H1 (cell line): ENCODE measurements around the gene TCERG1L. TPM values are rescaled to one million over a fixed set of nuclear protein-coding genes. Genes with fewer than 3 reads are reported as not detected.

Experiments
- CTCF ChIA-PET: fragments of 300-600 bp; sonication (Branson Sonifier 250); formaldehyde crosslinking; loops from one replicate; lab custom pipeline; 2021; ENCODE audit not compliant: partially characterized antibody; lab: Charles Lee
- POLR2A ChIA-PET: fragments of 300-600 bp; sonication (Branson Sonifier 250); formaldehyde crosslinking; loops from one replicate; lab custom pipeline; 2021; ENCODE audit warnings: inconsistent platforms; ENCODE audit not compliant: partially characterized antibody; lab: Charles Lee
- DNase-seq, 2 experiments: peaks; one replicate each; pipeline versions ENCODE4 v3.0.0 to v3.0.0-alpha.2; 2010 to 2022; ENCODE audit warnings: low spot score in 2 of 2, low read depth in 1 of 2, mixed read lengths in 1 of 2
- FAIRE-seq: peaks from 2 replicates; lab custom pipeline; 2011; peaks lifted over from hg19 to GRCh38; lab: Jason Lieb, UNC
- H2AFZ ChIP-seq: 2 replicates; pipeline ENCODE4 v1.8.1; 2012; ENCODE audit warnings: low read length, inconsistent platforms
- H2AK5ac ChIP-seq: 2 replicates; pipeline ENCODE4 v1.6.1; 2013; ENCODE audit warnings: low read depth, low read length
- H2BK120ac ChIP-seq: replicated peaks from 2 replicates; pipeline ENCODE3; 2013; ENCODE audit warnings: low read depth, low read length, inconsistent platforms
- H2BK12ac ChIP-seq: 2 replicates; pipeline ENCODE4 v1.6.1; 2013; ENCODE audit warnings: low read depth, low read length
- H2BK15ac ChIP-seq: 2 replicates; pipeline ENCODE4 v1.6.1; 2013; ENCODE audit warnings: low read length
- H2BK20ac ChIP-seq: 2 replicates; pipeline ENCODE4 v1.6.1; 2013; ENCODE audit warnings: low read length
- H2BK5ac ChIP-seq: 2 replicates; pipeline ENCODE4 v1.6.1; 2013; ENCODE audit warnings: low read depth, low read length
- H3K14ac ChIP-seq: 2 replicates; pipeline ENCODE4 v1.6.1; 2013; ENCODE audit warnings: inconsistent platforms; ENCODE audit not compliant: insufficient read length
- H3K18ac ChIP-seq: 2 replicates; pipeline ENCODE4 v1.6.1; 2013; ENCODE audit warnings: low read length; ENCODE audit errors: extremely low read depth
- H3K23ac ChIP-seq: 2 replicates; pipeline ENCODE4 v1.6.1; 2013; ENCODE audit warnings: inconsistent platforms; ENCODE audit not compliant: insufficient read length
- H3K23me2 ChIP-seq: 2 replicates; pipeline ENCODE4 v1.6.1; 2013; ENCODE audit warnings: low read depth, low read length
- H3K27ac ChIP-seq: 2 replicates; pipeline ENCODE4 v1.6.1; 2011; ENCODE audit warnings: low read depth, low read length, inconsistent platforms
- H3K27me3 ChIP-seq, 4 experiments: replicated peaks in 1 of 4; 1 replicate in 1 of 4; 2 replicates in 3 of 4; pipeline versions ENCODE4 v1.6.1 to v1.8.1; 2011 to 2013; ENCODE audit warnings: low read length in 3 of 4, mild to moderate bottlenecking in 3 of 4, inconsistent platforms in 2 of 4, mixed read lengths in 2 of 4, moderate library complexity in 1 of 4; ENCODE audit not compliant: control insufficient read depth in 3 of 4, insufficient read depth in 3 of 4; ENCODE audit errors: extremely low read depth in 1 of 4
- H3K36me3 ChIP-seq, 4 experiments: 2 replicates each; pipeline versions ENCODE4 v1.6.1 to v1.8.1; 2011 to 2013; ENCODE audit warnings: mild to moderate bottlenecking in 4 of 4, low read length in 3 of 4, moderate library complexity in 2 of 4, control low read depth in 1 of 4, inconsistent platforms in 1 of 4; ENCODE audit not compliant: insufficient read depth in 4 of 4, control insufficient read depth in 2 of 4
- H3K4ac ChIP-seq: replicated peaks from 2 replicates; pipeline ENCODE3; 2013; ENCODE audit warnings: low read length, low read depth, mixed read lengths, inconsistent platforms; ENCODE audit not compliant: insufficient read length
- H3K4me1 ChIP-seq, 4 experiments: replicated peaks in 1 of 4; 1 replicate in 1 of 4; 2 replicates in 3 of 4; pipeline versions ENCODE4 v1.6.1 to v1.8.1; 2011 to 2013; ENCODE audit warnings: low read length in 3 of 4, inconsistent platforms in 2 of 4, mixed read lengths in 1 of 4; ENCODE audit not compliant: insufficient read depth in 4 of 4, control insufficient read depth in 3 of 4
- H3K4me2 ChIP-seq, 2 experiments: 2 replicates each; pipeline versions ENCODE4 v1.6.1 to v1.8.1; 2011 to 2013; ENCODE audit warnings: low read depth in 2 of 2, low read length in 2 of 2, control low read depth in 1 of 2, inconsistent platforms in 1 of 2, mild to moderate bottlenecking in 1 of 2; ENCODE audit not compliant: insufficient read depth in 1 of 2
- H3K4me3 ChIP-seq, 4 experiments: fragments of 200-600, 300-600 bp in 1 of 4; sonication (generic), shearing (Covaris generic), sonication (Bioruptor Twin) in 1 of 4; 2 replicates each; pipeline versions ENCODE4 v1.5.1 to v1.8.1; 2011 to 2016; ENCODE audit warnings: low read length in 4 of 4, low read depth in 3 of 4, control low read depth in 2 of 4, inconsistent platforms in 2 of 4, mild to moderate bottlenecking in 2 of 4, mixed read lengths in 1 of 4, moderate library complexity in 1 of 4; ENCODE audit not compliant: insufficient read depth in 2 of 4; ENCODE audit errors: extremely low read depth in 1 of 4
- H3K56ac ChIP-seq: replicated peaks from 2 replicates; pipeline ENCODE3; 2013; ENCODE audit warnings: low read depth, mild to moderate bottlenecking, mixed read lengths, low read length, inconsistent platforms; ENCODE audit not compliant: insufficient read length
- H3K79me1 ChIP-seq: 2 replicates; pipeline ENCODE4 v1.6.1; 2013; ENCODE audit warnings: low read depth, low read length, control low read depth
- H3K79me2 ChIP-seq, 2 experiments: 2 replicates each; pipeline versions ENCODE4 v1.6.1 to v1.8.1; 2012 to 2013; ENCODE audit warnings: low read length in 2 of 2, mild to moderate bottlenecking in 2 of 2, inconsistent platforms in 1 of 2; ENCODE audit not compliant: insufficient read depth in 2 of 2, control insufficient read depth in 1 of 2
- H3K9ac ChIP-seq, 4 experiments: replicated peaks in 1 of 4; 1 replicate in 1 of 4; 2 replicates in 3 of 4; pipeline versions ENCODE4 v1.6.1 to v1.8.1; 2011 to 2013; ENCODE audit warnings: low read depth in 3 of 4, low read length in 3 of 4, control low read depth in 2 of 4, mild to moderate bottlenecking in 2 of 4, moderate library complexity in 2 of 4, inconsistent platforms in 1 of 4; ENCODE audit errors: extremely low read depth in 1 of 4
- H3K9me3 ChIP-seq, 2 experiments: 2 replicates each; pipeline versions ENCODE4 v1.6.1 to v1.8.1; 2012 to 2013; ENCODE audit warnings: mild to moderate bottlenecking in 2 of 2, moderate library complexity in 2 of 2, control low read depth in 1 of 2, inconsistent platforms in 1 of 2, low read depth in 1 of 2, low read length in 1 of 2, mixed read lengths in 1 of 2; ENCODE audit not compliant: insufficient read depth in 2 of 2
- H4K20me1 ChIP-seq, 2 experiments: replicated peaks in 1 of 2; 2 replicates each; pipeline versions ENCODE3 to v1.8.1; 2011 to 2013; ENCODE audit warnings: inconsistent platforms in 2 of 2, low read length in 2 of 2, mild to moderate bottlenecking in 1 of 2; ENCODE audit not compliant: insufficient read depth in 2 of 2, control insufficient read depth in 1 of 2
- H4K5ac ChIP-seq: 2 replicates; pipeline ENCODE4 v1.6.1; 2013; ENCODE audit warnings: low read length, low read depth, mixed read lengths, inconsistent platforms; ENCODE audit not compliant: insufficient read length
- H4K8ac ChIP-seq: 2 replicates; pipeline ENCODE4 v1.8.0; 2013; ENCODE audit warnings: mild to moderate bottlenecking, moderate library complexity, low read length, inconsistent platforms; ENCODE audit not compliant: insufficient read depth; ENCODE audit errors: extremely low read depth
- H4K91ac ChIP-seq: replicated peaks from 2 replicates; pipeline ENCODE3; 2013; ENCODE audit warnings: low read length, mixed read lengths, inconsistent platforms; ENCODE audit not compliant: insufficient read length
- CBX8 ChIP-seq: fragments of 300-800, 300-1000 bp; sonication (generic); IDR thresholded peaks from 2 replicates; pipeline ENCODE4 v1.7.1; 2016; ENCODE audit warnings: low read depth, low read length, borderline replicate concordance
- CTBP2 ChIP-seq: IDR thresholded peaks from 2 replicates; pipeline ENCODE4 v1.7.0; 2011; ENCODE audit warnings: borderline replicate concordance, mild to moderate bottlenecking, moderate library complexity, mixed read lengths, low read length; ENCODE audit not compliant: insufficient read depth, insufficient read length
- KDM1A ChIP-seq: fragments of 200-600, 300-600 bp; sonication (generic); IDR thresholded peaks from 2 replicates; pipeline ENCODE4 v1.7.1; 2016; ENCODE audit warnings: mild to moderate bottlenecking, low read length, borderline replicate concordance
- KDM5A ChIP-seq: fragments of 200-600 bp; IDR thresholded peaks from 2 replicates; pipeline ENCODE4 v1.7.1; 2012; ENCODE audit warnings: mild to moderate bottlenecking, low read length, inconsistent platforms, mixed read lengths
- RAD21 ChIP-seq, 2 experiments: IDR thresholded peaks in 1 of 2; conservative IDR thresholded peaks in 1 of 2; 2 replicates each; pipeline ENCODE4 v1.6.1; 2011; ENCODE audit warnings: low read depth in 2 of 2, low read length in 2 of 2, improper control_type of control experiment in 1 of 2, inconsistent platforms in 1 of 2, mild to moderate bottlenecking in 1 of 2, moderate library complexity in 1 of 2
- RFX5 ChIP-seq: IDR thresholded peaks from 2 replicates; pipeline ENCODE4 v1.6.1; 2011; ENCODE audit warnings: low read depth, low read length, improper control_type of control experiment, borderline replicate concordance
- SIRT6 ChIP-seq: IDR thresholded peaks from one replicate; pipeline ENCODE4 v1.7.1; 2012; ENCODE audit warnings: low read length, inconsistent platforms
- SIX5 ChIP-seq: IDR thresholded peaks from 2 replicates; pipeline ENCODE4 v1.6.1; 2011; ENCODE audit warnings: mild to moderate bottlenecking, low read depth, low read length
- YY1 ChIP-seq: IDR thresholded peaks from 2 replicates; pipeline ENCODE4 v1.6.1; 2011; ENCODE audit warnings: low read depth, mild to moderate bottlenecking, low read length
- ZNF274 ChIP-seq: IDR thresholded peaks from 2 replicates; pipeline ENCODE4 v1.7.0; 2012; ENCODE audit warnings: low read length, borderline replicate concordance; ENCODE audit errors: extremely low read depth
- WGBS, 2 experiments: shearing (Covaris generic) in 1 of 2; methylation state at CpG; one replicate each; pipeline versions ENCODE4 v1.1.6 to v1.1.7; 2013 to 2015; ENCODE audit warnings: low lambda C conversion rate in 2 of 2, mixed read lengths in 2 of 2, inconsistent platforms in 1 of 2, low coverage in 1 of 2, missing lambda C conversion rate in 1 of 2; ENCODE audit not compliant: insufficient replicate concordance in 2 of 2, insufficient coverage in 1 of 2, insufficient read length in 1 of 2; ENCODE audit errors: extremely low coverage in 1 of 2, missing lambda C conversion rate in 1 of 2; 5-methylcytosine and 5-hydroxymethylcytosine counted together
- polyA plus RNA-seq, 7 experiments: library from polyadenylated mRNA; depleted of rRNA in 3 of 7; stranded (reverse) in 5 of 7; unstranded in 2 of 7; fragments of >200 nt in 5 of 7; fragments of 200-250 nt in 2 of 7; gene quantifications; 1 replicate in 5 of 7; 2 replicates in 1 of 7; 4 replicates in 1 of 7; pipeline versions ENCODE4 v1.2.1 to v1.2.3, GENCODE V29; 2011 to 2013; ENCODE audit warnings: missing spikeins in 2 of 7, mixed read lengths in 2 of 7
- total RNA-seq: library from RNA; stranded (reverse); fragmentation: NEBNext Ultra II Directional; extraction: Animal tissue kit (Norgen Biotek cat#: 25700); gene quantifications from 2 replicates; pipeline ENCODE4 v1.2.1, GENCODE V29; 2021
- TF ChIP-seq, protein P1 (sequence below): IDR thresholded peaks from 2 replicates; pipeline ENCODE4 v1.6.1; 2011; ENCODE audit warnings: low read depth, mild to moderate bottlenecking, low read length; ENCODE audit not compliant: insufficient read depth
- TF ChIP-seq, protein P2 (sequence below): IDR thresholded peaks from 2 replicates; pipeline ENCODE4 v1.6.1; 2011; ENCODE audit warnings: low read length, improper control_type of control experiment

Gene TCERG1L
- total and polyA plus RNA-seq, 2 of the 8 experiments (the other 6 are each of a cell fraction or from before 2014, with no cell fraction given) = 3.9 to 6.9 TPM

DNA sequence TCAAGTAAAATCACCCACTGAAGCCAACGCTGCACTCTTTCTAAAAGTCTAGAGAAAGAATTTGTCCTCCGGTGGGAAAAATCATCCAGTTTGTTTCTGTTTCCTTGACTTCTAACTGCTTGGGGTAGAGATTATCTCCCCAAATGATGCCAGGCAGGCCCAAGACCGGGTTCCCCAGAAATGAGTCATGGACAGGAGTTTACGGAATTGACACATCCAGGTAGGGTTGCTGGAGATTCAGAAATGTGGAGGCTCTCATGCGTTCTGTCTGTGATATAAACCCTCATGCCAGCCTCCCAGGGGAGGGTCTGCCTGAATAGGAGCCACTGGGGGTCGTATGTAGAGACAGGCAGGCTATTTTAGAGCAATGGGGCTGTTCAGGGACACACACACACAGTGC, 230.9 kb downstream of the TCERG1L start:
- H4K91ac ChIP-seq = no peak overlapping the region
- 86% methylated on average over 6 of the region's 6 CpGs; no CpG with 5 or more reads in 1 of the 2 experiments for WGBS, 2 experiments
- H4K20me1 ChIP-seq = no peaks in the 10 kb centered on the region
- no peak overlapping the region for H3K14ac ChIP-seq
- no peak overlapping the region for H3K56ac ChIP-seq
- no peak overlapping the region for H2AK5ac ChIP-seq
- no peak overlapping the region for H3K4me2 ChIP-seq
- no peak overlapping the region for H3K27ac ChIP-seq
- no peaks in the 10 kb centered on the region for H3K79me2 ChIP-seq
- ChIA-PET POLR2A (no interaction called here), CTCF (interaction anchor here (1.0 to 2.5 kb wide), 3 partner anchors 8 to 97 kb away, joined by 3 to 11 read pairs (median 6); no protein-coding TSS in a partner anchor)
- H2AFZ ChIP-seq = no peak overlapping the region
- no peaks in the 10 kb centered on the region; a peak in 3 of 7 replicates for H3K27me3 ChIP-seq
- H3K23me2 ChIP-seq = no peaks in the 10 kb centered on the region
- H3K4me1 ChIP-seq = no peaks in the 10 kb centered on the region; a peak in 1 of 7 replicates
- DNase-seq (no peak), FAIRE-seq (no peak)
- H2BK12ac ChIP-seq = no peak overlapping the region
- H3K79me1 ChIP-seq = no peaks in the 10 kb centered on the region
- H2BK15ac ChIP-seq = 0 out of 2 replicates have a peak overlapping the region, but pooled peaks have one; percentile 72
- H3K36me3 ChIP-seq = no peaks in the 10 kb centered on the region
- H3K23ac ChIP-seq = no peak overlapping the region
- no peak overlapping the region for H2BK5ac ChIP-seq
- H3K4me3 ChIP-seq = no peak overlapping the region
- H3K18ac ChIP-seq = no peak overlapping the region
- 0 out of 2 replicates have a peak overlapping the region, but pooled peaks have one; percentile 10 for H2BK20ac ChIP-seq
- no peak overlapping the region for H3K9ac ChIP-seq
- H4K5ac ChIP-seq = no peak overlapping the region
- no peak overlapping the region for H2BK120ac ChIP-seq
- no peak overlapping the region for H4K8ac ChIP-seq
- H3K9me3 ChIP-seq = peaks cover 0 to 3% of the 10 kb centered on the region in 2 experiments; a peak in 1 of 4 replicates
- no peak overlapping the region for H3K4ac ChIP-seq
- TF ChIP-seq, protein P1, sequence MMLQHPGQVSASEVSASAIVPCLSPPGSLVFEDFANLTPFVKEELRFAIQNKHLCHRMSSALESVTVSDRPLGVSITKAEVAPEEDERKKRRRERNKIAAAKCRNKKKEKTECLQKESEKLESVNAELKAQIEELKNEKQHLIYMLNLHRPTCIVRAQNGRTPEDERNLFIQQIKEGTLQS = no peak
- TF ChIP-seq SIRT6 (no peak), CTBP2 (no peak), KDM1A (no peak), RAD21 (IDR thresholded peaks at IDR 0.05 in 1 of 2, conservative IDR thresholded peaks at IDR 0.05 in 1 of 2; ENCODE audit: low read depth in 2 of 2, low read length in 2 of 2) (no peak), ZNF274 (no peak), RFX5 (no peak), KDM5A (no peak), CBX8 (no peak), YY1 (no peak), SIX5 (no peak)
- TF ChIP-seq, protein P2, sequence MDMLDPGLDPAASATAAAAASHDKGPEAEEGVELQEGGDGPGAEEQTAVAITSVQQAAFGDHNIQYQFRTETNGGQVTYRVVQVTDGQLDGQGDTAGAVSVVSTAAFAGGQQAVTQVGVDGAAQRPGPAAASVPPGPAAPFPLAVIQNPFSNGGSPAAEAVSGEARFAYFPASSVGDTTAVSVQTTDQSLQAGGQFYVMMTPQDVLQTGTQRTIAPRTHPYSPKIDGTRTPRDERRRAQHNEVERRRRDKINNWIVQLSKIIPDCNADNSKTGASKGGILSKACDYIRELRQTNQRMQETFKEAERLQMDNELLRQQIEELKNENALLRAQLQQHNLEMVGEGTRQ = no peak
